PC-9 (cell line): ENCODE measurements around the gene KRTAP10-3. TPM values are rescaled to one million over a fixed set of nuclear protein-coding genes. Genes with fewer than 3 reads are reported as not detected.
A peak's percentile ranks its signal among the peaks of the same experiment; 100 is the strongest.

Source experiments
- BruUV-seq: library from RNA; stranded (reverse); fragments of 400-500 nt; replicated peaks from 2 replicates; lab custom pipeline; 2021; lab: Mats Ljungman, UMichigan
- CTCF ChIA-PET: fragments of 300-600 bp; sonication (Branson Sonifier 250); formaldehyde crosslinking; loops from one replicate; lab custom pipeline; 2022; ENCODE audit warnings: antibody characterized with exemption; lab: Charles Lee
- POLR2A ChIA-PET: fragments of 300-600 bp; sonication (Branson Sonifier 250); formaldehyde crosslinking; loops from one replicate; lab custom pipeline; 2022; ENCODE audit warnings: antibody characterized with exemption; ENCODE audit not compliant: unreplicated experiment; lab: Charles Lee
- DNase-seq, 2 experiments: peaks; one replicate each; pipeline versions ENCODE4 v3.0.0 to v3.0.0-alpha.2; 2015 to 2022; ENCODE audit warnings: mixed read lengths in 1 of 2
- H2AFZ ChIP-seq: fragments of 200-600 bp; sonication (generic); 2 replicates; pipeline ENCODE4 v1.8.1; 2017; ENCODE audit warnings: antibody characterized with exemption
- H3F3A ChIP-seq: fragments of 200-600 bp; sonication (generic); 2 replicates; pipeline ENCODE4 v1.8.1; 2017; ENCODE audit warnings: antibody characterized with exemption, mild to moderate bottlenecking, low read depth; ENCODE audit not compliant: insufficient read depth
- H3K27ac ChIP-seq: fragments of 200-600 bp; sonication (generic); 2 replicates; pipeline ENCODE4 v1.6.1; 2016; ENCODE audit warnings: mixed run types
- H3K27me3 ChIP-seq: fragments of 200-600 bp; sonication (generic); 2 replicates; pipeline ENCODE4 v1.6.1; 2016; ENCODE audit warnings: low read depth, mixed run types; ENCODE audit not compliant: insufficient read depth
- H3K36me3 ChIP-seq: fragments of 200-600 bp; sonication (generic); 2 replicates; pipeline ENCODE4 v1.6.1; 2016; ENCODE audit warnings: low read depth, mixed run types
- H3K4me1 ChIP-seq: fragments of 200-600 bp; sonication (generic); replicated peaks from 2 replicates; pipeline ENCODE4 v1.6.1; 2016; ENCODE audit warnings: mixed run types; ENCODE audit not compliant: insufficient read depth
- H3K4me2 ChIP-seq: fragments of 200-600 bp; sonication (generic); 2 replicates; pipeline ENCODE4 v1.6.1; 2017; ENCODE audit warnings: mixed run types
- H3K4me3 ChIP-seq: fragments of 200-600 bp; sonication (generic); 2 replicates; pipeline ENCODE4 v1.6.1; 2016; ENCODE audit warnings: mixed run types
- H3K79me2 ChIP-seq: fragments of 200-600 bp; sonication (generic); 2 replicates; pipeline ENCODE4 v1.6.1; 2017; ENCODE audit warnings: low read depth, mixed run types
- H3K9me2 ChIP-seq: fragments of 200-600 bp; sonication (generic); 2 replicates; pipeline ENCODE4 v1.8.1; 2017; ENCODE audit warnings: mild to moderate bottlenecking; ENCODE audit not compliant: insufficient read depth
- H3K9me3 ChIP-seq: fragments of 200-600 bp; sonication (generic); 2 replicates; pipeline ENCODE4 v1.8.1; 2016; ENCODE audit warnings: low read depth; ENCODE audit not compliant: insufficient read depth
- H4K20me1 ChIP-seq: fragments of 200-600 bp; sonication (generic); 2 replicates; pipeline ENCODE4 v1.8.1; 2017; ENCODE audit not compliant: insufficient read depth
- CTCF ChIP-seq: fragments of 200-600 bp; sonication (generic); conservative IDR thresholded peaks from 2 replicates; pipeline ENCODE4 v1.6.1; 2017; ENCODE audit warnings: mixed run types, antibody characterized with exemption, mild to moderate bottlenecking, moderate library complexity
- EZH2 ChIP-seq: fragments of 200-600 bp; sonication (generic); IDR thresholded peaks from 2 replicates; pipeline ENCODE4 v1.8.0; 2017; ENCODE audit warnings: antibody characterized with exemption, low read depth
- intact Hi-C: fragments of 100-400 bp; cut with micrococcal nuclease; formaldehyde crosslinking; loops from one replicate; pipeline ENCODE4 v1.10.0; 2022; ENCODE audit not compliant: unreplicated experiment
- total RNA-seq: library from RNA; stranded (reverse); gene quantifications from 2 replicates; pipeline ENCODE4 v1.2.3, GENCODE V29; 2021

KRTAP10-3 gene
- total RNA-seq, 1 experiment from 2014 or later, result not detected

GRCh38 chr21:44596068-44596725 is 37.6 kb upstream of the KRTAP10-3 start:
- H3K27me3 ChIP-seq, result peaks cover 70% of the 10 kb centered on the region
- no peak overlapping the region for H2AFZ ChIP-seq
- no peaks in the 10 kb centered on the region for H4K20me1 ChIP-seq
- no peak overlapping the region for H3K4me3 ChIP-seq
- ChIA-PET CTCF (no interaction called here), POLR2A (no interaction called here)
- H3K36me3 ChIP-seq, result no peaks in the 10 kb centered on the region
- no peaks in the 10 kb centered on the region for H3K4me1 ChIP-seq
- no peak overlapping the region for H3K4me2 ChIP-seq
- intact Hi-C loops, result no loop called here
- no peaks in the 10 kb centered on the region for H3F3A ChIP-seq
- no peaks in the 10 kb centered on the region for H3K9me2 ChIP-seq
- H3K27ac ChIP-seq, result no peak overlapping the region
- H3K79me2 ChIP-seq, result no peaks in the 10 kb centered on the region
- TF ChIP-seq CTCF (no peak), EZH2 (no peak)
- BruUV-seq, result no TSS peak
- DNase-seq, result peak in 1 of 2 experiments; percentile 47
- no peaks in the 10 kb centered on the region for H3K9me3 ChIP-seq

GRCh38 chr21:44595524-44595923 is 36.9 kb upstream of the KRTAP10-3 start:
- Histone ChIP-seq H3K36me3 (no peaks in the 10 kb centered on the region), H3K4me3 (no peak overlapping the region), H3K27me3 (peaks cover 67% of the 10 kb centered on the region), H3F3A (no peaks in the 10 kb centered on the region), H4K20me1 (no peaks in the 10 kb centered on the region), H3K79me2 (no peaks in the 10 kb centered on the region), H3K4me1 (no peaks in the 10 kb centered on the region), H3K9me2 (no peaks in the 10 kb centered on the region), H3K27ac (no peak overlapping the region), H2AFZ (no peak overlapping the region), H3K9me3 (no peaks in the 10 kb centered on the region), H3K4me2 (no peak overlapping the region)
- no TSS peak for BruUV-seq
- intact Hi-C loops, result no loop called here
- ChIA-PET CTCF (no interaction called here), POLR2A (no interaction called here)
- DNase-seq, result no peak
- TF ChIP-seq CTCF, result no peak
- TF ChIP-seq EZH2, result no peak

- no peak for TF ChIP-seq CTCF
- TF ChIP-seq EZH2, result no peak
- no peak overlapping the region for H2AFZ ChIP-seq
- ChIA-PET CTCF (no interaction called here), POLR2A (no interaction called here)
- H3K36me3 ChIP-seq, result no peaks in the 10 kb centered on the region
- H3K4me1 ChIP-seq, result no peaks in the 10 kb centered on the region
- no peak for DNase-seq
- H3K27me3 ChIP-seq, result peaks cover 69% of the 10 kb centered on the region
- intact Hi-C loops, result no loop called here
- no peaks in the 10 kb centered on the region for H3K9me2 ChIP-seq
- no peaks in the 10 kb centered on the region for H3K9me3 ChIP-seq
- no peaks in the 10 kb centered on the region for H3F3A ChIP-seq
- no peak overlapping the region for H3K4me3 ChIP-seq
- H3K79me2 ChIP-seq, result no peaks in the 10 kb centered on the region
- no peaks in the 10 kb centered on the region for H4K20me1 ChIP-seq
- H3K27ac ChIP-seq, result no peak overlapping the region
- BruUV-seq, result no TSS peak
- no peak overlapping the region for H3K4me2 ChIP-seq
Observed at GRCh38 chr21:44594406-44594916, 35.9 kb upstream of the KRTAP10-3 start.
